Fibroblast of lung (primary cell): ENCODE data around the gene AGPAT4. TPM values are rescaled to one million over a fixed set of nuclear protein-coding genes. Genes with fewer than 3 reads are reported as not detected.

ENCODE experiments used
- DNase-seq, 2 donors: peaks; one replicate each; pipeline versions ENCODE4 v3.0.0 to v3.0.0-alpha.2; 2010; ENCODE audit warnings: low read depth in 2 of 2
- H2AFZ ChIP-seq: 2 replicates; pipeline ENCODE4 v1.5.1; 2012; ENCODE audit warnings: low read length, control low read depth, inconsistent platforms
- H3K27ac ChIP-seq: 2 replicates; pipeline ENCODE4 v1.5.1; 2011; ENCODE audit warnings: low read length, control low read depth; ENCODE audit not compliant: insufficient read depth
- H3K27me3 ChIP-seq: 2 replicates; pipeline ENCODE4 v1.5.1; 2011; ENCODE audit warnings: mild to moderate bottlenecking, low read length; ENCODE audit not compliant: control insufficient read depth, insufficient read depth
- H3K36me3 ChIP-seq: 2 replicates; pipeline ENCODE4 v1.5.1; 2011; ENCODE audit warnings: low read length; ENCODE audit not compliant: control insufficient read depth, insufficient read depth
- H3K4me1 ChIP-seq: 2 replicates; pipeline ENCODE4 v1.5.1; 2011; ENCODE audit warnings: low read length; ENCODE audit not compliant: control insufficient read depth, insufficient read depth; ENCODE audit errors: extremely low read depth
- H3K4me2 ChIP-seq: 2 replicates; pipeline ENCODE4 v1.5.1; 2011; ENCODE audit warnings: low read length, control low read depth; ENCODE audit not compliant: insufficient read depth; ENCODE audit errors: extremely low read depth
- H3K4me3 ChIP-seq, 4 experiments: fragments of 200-600 bp in 1 of 4; sonication (generic) in 1 of 4; replicated peaks in 1 of 4; 2 replicates each; pipeline ENCODE4 v1.5.1; 2011 to 2016; ENCODE audit warnings: low read length in 4 of 4, low read depth in 3 of 4, mild to moderate bottlenecking in 3 of 4, control low read depth in 2 of 4, inconsistent platforms in 1 of 4, mixed read lengths in 1 of 4; ENCODE audit not compliant: insufficient read depth in 1 of 4; ENCODE audit errors: control extremely low read depth in 1 of 4
- H3K79me2 ChIP-seq: 2 replicates; pipeline ENCODE4 v1.5.1; 2012; ENCODE audit warnings: mild to moderate bottlenecking, low read length, inconsistent platforms; ENCODE audit not compliant: control insufficient read depth, insufficient read depth
- H3K9ac ChIP-seq: 2 replicates; pipeline ENCODE4 v1.5.1; 2011; ENCODE audit warnings: mild to moderate bottlenecking, low read length, control low read depth; ENCODE audit not compliant: insufficient read depth
- H3K9me3 ChIP-seq: 2 replicates; pipeline ENCODE4 v1.5.1; 2012; ENCODE audit warnings: low read depth, low read length; ENCODE audit not compliant: control insufficient read depth, insufficient read depth
- H4K20me1 ChIP-seq: 2 replicates; pipeline ENCODE4 v1.5.1; 2011; ENCODE audit warnings: low read length; ENCODE audit not compliant: control insufficient read depth, insufficient read depth; ENCODE audit errors: extremely low read depth
- CTCF ChIP-seq, 2 donors: IDR thresholded peaks in 1 of 2; conservative IDR thresholded peaks in 1 of 2; 1 replicate in 1 of 2; 2 replicates in 1 of 2; pipeline ENCODE4 v1.5.1; 2011 to 2012; ENCODE audit warnings: low read length in 2 of 2, control low read depth in 1 of 2, inconsistent platforms in 1 of 2, low read depth in 1 of 2, mild to moderate bottlenecking in 1 of 2
- EZH2 ChIP-seq: IDR thresholded peaks from 2 replicates; pipeline ENCODE4 v1.5.1; 2012; ENCODE audit warnings: low read length, control low read depth, mild to moderate bottlenecking; ENCODE audit errors: missing control alignments
- polyA plus RNA-seq, 2 donors: library from polyadenylated mRNA; depleted of rRNA in 1 of 2; stranded (reverse) in 1 of 2; unstranded in 1 of 2; fragments of >200 nt; gene quantifications; 2 replicates each; pipeline ENCODE4 v1.2.1, GENCODE V29; 2011 to 2012; ENCODE audit warnings: missing spikeins in 1 of 2
- total RNA-seq: library from RNA; depleted of rRNA; stranded (reverse); fragments of >200 nt; gene quantifications from 2 replicates; pipeline ENCODE4 v1.2.1, GENCODE V29; 2014

Gene AGPAT4
- total and polyA plus RNA-seq, 2 donors (not counting 1 experiment from before 2014, with no cell fraction given) = 4.7 to 8.4 TPM

GRCh38 chr6:161264181-161264580 lies 9.7 kb downstream of the AGPAT4 start:
- no peaks in the 10 kb centered on the region for H3K36me3 ChIP-seq
- H3K9ac ChIP-seq = no peak overlapping the region
- H4K20me1 ChIP-seq = no peaks in the 10 kb centered on the region
- no peaks in the 10 kb centered on the region for H3K9me3 ChIP-seq
- H2AFZ ChIP-seq = no peak overlapping the region
- no peak overlapping the region for H3K4me3 ChIP-seq
- no peak overlapping the region for H3K27ac ChIP-seq
- no peak for DNase-seq
- TF ChIP-seq EZH2 = no peak
- TF ChIP-seq CTCF (conservative IDR thresholded peaks at IDR 0.05 in 1 of 2, IDR thresholded peaks at IDR 0.05 in 1 of 2; ENCODE audit: low read depth in 1 of 2, low read length in 2 of 2) = no peak
- H3K27me3 ChIP-seq = no peaks in the 10 kb centered on the region
- H3K4me2 ChIP-seq = no peak overlapping the region
- H3K79me2 ChIP-seq = no peaks in the 10 kb centered on the region
- no peaks in the 10 kb centered on the region for H3K4me1 ChIP-seq

- Histone ChIP-seq H3K9me3 (no peaks in the 10 kb centered on the region), H3K36me3 (no peaks in the 10 kb centered on the region), H3K79me2 (no peaks in the 10 kb centered on the region), H3K27ac (no peak overlapping the region), H3K9ac (no peak overlapping the region), H3K4me3 (no peak overlapping the region), H3K4me2 (no peak overlapping the region), H3K4me1 (peaks cover 6% of the 10 kb centered on the region), H4K20me1 (no peaks in the 10 kb centered on the region), H3K27me3 (no peaks in the 10 kb centered on the region), H2AFZ (no peak overlapping the region)
- DNase-seq = no peak
- TF ChIP-seq CTCF (conservative IDR thresholded peaks at IDR 0.05 in 1 of 2, IDR thresholded peaks at IDR 0.05 in 1 of 2; ENCODE audit: low read depth in 1 of 2, low read length in 2 of 2) (no peak), EZH2 (no peak)
Observed at GRCh38 chr6:161261816-161262215, 12.0 kb downstream of the AGPAT4 start.

GRCh38 chr6:161261325-161261724 lies 12.5 kb downstream of the AGPAT4 start:
- TF ChIP-seq EZH2 (no peak), CTCF (conservative IDR thresholded peaks at IDR 0.05 in 1 of 2, IDR thresholded peaks at IDR 0.05 in 1 of 2; ENCODE audit: low read depth in 1 of 2, low read length in 2 of 2) (no peak)
- Histone ChIP-seq H3K79me2 (no peaks in the 10 kb centered on the region), H3K27ac (no peak overlapping the region), H2AFZ (no peak overlapping the region), H3K4me3 (no peak overlapping the region), H4K20me1 (no peaks in the 10 kb centered on the region), H3K36me3 (no peaks in the 10 kb centered on the region), H3K27me3 (no peaks in the 10 kb centered on the region), H3K4me2 (no peak overlapping the region), H3K9ac (no peak overlapping the region), H3K9me3 (no peaks in the 10 kb centered on the region), H3K4me1 (peaks cover 6% of the 10 kb centered on the region)
- DNase-seq = peak; percentile 52 to 64
